Keratinocyte (primary cell): ENCODE results near the gene MELTF.

Experiments used
- CTCF ChIP-seq, 3 experiments: IDR thresholded peaks in 1 of 3; conservative IDR thresholded peaks in 1 of 3; optimal IDR thresholded peaks in 1 of 3; 2 replicates in 2 of 3; 3 replicates in 1 of 3; pipeline versions ENCODE3 to v1.5.1; 2011; ENCODE audit warnings: low read length in 3 of 3, mild to moderate bottlenecking in 3 of 3, moderate library complexity in 2 of 3, control low read depth in 1 of 3, inconsistent platforms in 1 of 3; ENCODE audit not compliant: insufficient read depth in 2 of 3; ENCODE audit errors: extremely low read depth in 1 of 3
- EZH2 ChIP-seq: IDR thresholded peaks from one replicate; pipeline ENCODE4 v1.6.1; 2012; ENCODE audit warnings: inconsistent platforms, mild to moderate bottlenecking, low read length, moderate library complexity

GRCh38 chr3:197068077-197068476 is 38.5 kb upstream of the MELTF start:
- TF ChIP-seq CTCF (optimal IDR thresholded peaks at IDR 0.05 in 1 of 3, IDR thresholded peaks at IDR 0.05 in 1 of 3, conservative IDR thresholded peaks at IDR 0.05 in 1 of 3; ENCODE audit: extremely low read depth in 1 of 3, insufficient read depth in 2 of 3, low read length in 3 of 3) (no peak), EZH2 (no peak)
